HEK293T (cell line): Measurements from ENCODE around the gene ASS1.

Source experiments
- CTCF ChIA-PET: fragments of 350-600 bp; formaldehyde crosslinking; extraction: SDS; loops from one replicate; lab custom pipeline; 2021; ENCODE audit warnings: antibody characterized with exemption, inconsistent platforms; lab: Yijun Ruan, JAX
- POLR2A ChIA-PET: fragments of 350-600 bp; formaldehyde crosslinking; extraction: SDS; loops from one replicate; lab custom pipeline; 2020; ENCODE audit warnings: antibody characterized with exemption, inconsistent platforms; lab: Yijun Ruan, JAX
- DNase-seq: peaks from one replicate; pipeline ENCODE4 v3.0.0; 2012; ENCODE audit warnings: mixed read lengths; ENCODE audit errors: extremely low spot score
- ARNT ChIP-seq: fragments of 450-650 bp; IDR thresholded peaks from 2 replicates; pipeline ENCODE4 v1.6.1; 2017; ENCODE audit warnings: mild to moderate bottlenecking
- BHLHE40 ChIP-seq: fragments of 450-650 bp; IDR thresholded peaks from 2 replicates; pipeline ENCODE4 v1.6.1; 2016; ENCODE audit warnings: mild to moderate bottlenecking, moderate library complexity, borderline replicate concordance
- CTBP1 ChIP-seq: fragments of 450-650 bp; IDR thresholded peaks from 2 replicates; pipeline ENCODE4 v1.6.1; 2016; ENCODE audit warnings: borderline replicate concordance
- ELF4 ChIP-seq: fragments of 450-650 bp; IDR thresholded peaks from 2 replicates; pipeline ENCODE4 v1.6.1; 2017; ENCODE audit warnings: antibody characterized with exemption
- FOXA1 ChIP-seq: fragments of 450-650 bp; IDR thresholded peaks from 2 replicates; pipeline ENCODE4 v1.6.1; 2016; ENCODE audit warnings: mild to moderate bottlenecking
- FOXK2 ChIP-seq: fragments of 450-650 bp; IDR thresholded peaks from 2 replicates; pipeline ENCODE4 v1.6.1; 2016; ENCODE audit warnings: mild to moderate bottlenecking
- FOXM1 ChIP-seq: fragments of 450-650 bp; IDR thresholded peaks from 2 replicates; pipeline ENCODE4 v1.6.1; 2017; ENCODE audit warnings: mild to moderate bottlenecking, borderline replicate concordance
- HDGF ChIP-seq: fragments of 450-650 bp; IDR thresholded peaks from 2 replicates; pipeline ENCODE4 v1.6.1; 2017; ENCODE audit warnings: antibody characterized with exemption, borderline replicate concordance
- L3MBTL2 ChIP-seq: fragments of 450-650 bp; conservative IDR thresholded peaks from 2 replicates; pipeline ENCODE4 v1.6.1; 2016; ENCODE audit warnings: mild to moderate bottlenecking
- LEF1 ChIP-seq: fragments of 450-650 bp; IDR thresholded peaks from 2 replicates; pipeline ENCODE4 v1.6.1; 2017; ENCODE audit warnings: mild to moderate bottlenecking, borderline replicate concordance
- NFRKB ChIP-seq: fragments of 450-650 bp; IDR thresholded peaks from 2 replicates; pipeline ENCODE4 v1.6.1; 2016; ENCODE audit warnings: mild to moderate bottlenecking, moderate library complexity
- SP1 ChIP-seq: fragments of 450-650 bp; IDR thresholded peaks from 2 replicates; pipeline ENCODE4 v1.6.1; 2017
- SUZ12 ChIP-seq: fragments of 450-650 bp; IDR thresholded peaks from 2 replicates; pipeline ENCODE4 v1.6.1; 2016; ENCODE audit warnings: mild to moderate bottlenecking
- TARDBP ChIP-seq: fragments of 450-650 bp; IDR thresholded peaks from 2 replicates; pipeline ENCODE4 v1.6.1; 2016
- ZNF384 ChIP-seq: fragments of 450-650 bp; IDR thresholded peaks from 2 replicates; pipeline ENCODE4 v1.6.1; 2016
- TF ChIP-seq, protein P1 (sequence below): fragments of 450-650 bp; IDR thresholded peaks from 2 replicates; pipeline ENCODE4 v1.6.1; 2016

The ASS1 gene

DNA sequence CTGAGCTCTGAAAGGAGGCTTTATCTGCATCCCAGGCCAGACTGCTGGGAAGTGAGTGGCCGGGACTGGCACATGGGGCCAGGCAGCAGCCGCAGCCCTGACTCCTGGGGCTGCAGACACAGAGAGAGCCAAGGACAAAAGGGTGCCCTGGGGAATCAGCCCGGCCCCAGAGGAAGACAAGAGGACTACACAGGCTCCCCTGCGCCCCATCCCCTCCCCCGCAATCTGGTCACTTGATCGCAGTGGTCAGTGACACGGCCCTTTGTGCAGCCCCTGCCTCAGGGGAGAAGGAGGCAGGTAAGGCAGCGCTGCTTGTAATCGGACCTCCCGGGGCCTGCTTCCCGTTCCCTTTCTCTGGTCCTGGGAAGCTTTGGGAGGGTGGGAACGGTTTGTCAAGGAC lies 79.2 kb downstream of the ASS1 start:
- no peak for DNase-seq
- ChIA-PET CTCF (no interaction called here), POLR2A (no interaction called here)
- TF ChIP-seq FOXK2 (no peak), NFRKB (no peak)

DNA sequence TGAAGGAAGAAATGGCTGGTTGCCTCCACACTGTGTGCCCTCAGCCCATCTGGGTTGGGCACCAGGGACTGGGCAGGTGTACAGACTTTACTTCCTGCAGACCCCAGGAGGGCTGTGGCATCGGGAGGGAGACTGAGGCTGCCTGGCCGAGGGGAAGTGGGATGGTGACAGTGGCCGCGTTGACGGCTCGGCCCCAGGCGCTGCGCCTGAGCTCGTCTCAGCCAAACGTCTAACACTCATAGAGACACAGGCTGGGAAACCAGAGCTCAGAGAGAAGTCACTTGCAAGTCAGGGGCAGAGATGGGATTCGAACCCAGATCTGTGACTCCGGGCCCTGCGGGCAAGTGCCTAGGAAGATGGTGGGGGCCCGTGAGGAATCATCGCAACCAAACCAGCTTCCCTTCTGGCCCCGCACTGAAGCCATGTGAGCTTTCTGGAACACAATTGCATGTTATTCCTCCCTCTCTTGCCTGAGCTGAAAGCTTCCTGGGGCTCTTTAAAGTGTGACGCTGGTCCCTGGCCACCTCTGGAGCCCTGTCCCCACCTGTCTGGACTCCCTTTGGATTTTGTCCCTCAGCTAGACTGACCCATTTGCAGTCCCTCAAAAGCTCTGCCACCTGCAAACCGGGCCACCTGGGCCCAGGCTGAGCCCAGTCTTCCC lies 81.6 kb downstream of the ASS1 start:
- ChIA-PET CTCF (interaction anchor here (1.2 kb wide), 1 partner anchor 167 kb away, joined by 4 read pairs; no protein-coding TSS in a partner anchor), POLR2A (no interaction called here)
- no peak for DNase-seq
- TF ChIP-seq SP1 = no peak
- no peak for TF ChIP-seq FOXA1
- TF ChIP-seq LEF1 = no peak
- TF ChIP-seq, protein P1, sequence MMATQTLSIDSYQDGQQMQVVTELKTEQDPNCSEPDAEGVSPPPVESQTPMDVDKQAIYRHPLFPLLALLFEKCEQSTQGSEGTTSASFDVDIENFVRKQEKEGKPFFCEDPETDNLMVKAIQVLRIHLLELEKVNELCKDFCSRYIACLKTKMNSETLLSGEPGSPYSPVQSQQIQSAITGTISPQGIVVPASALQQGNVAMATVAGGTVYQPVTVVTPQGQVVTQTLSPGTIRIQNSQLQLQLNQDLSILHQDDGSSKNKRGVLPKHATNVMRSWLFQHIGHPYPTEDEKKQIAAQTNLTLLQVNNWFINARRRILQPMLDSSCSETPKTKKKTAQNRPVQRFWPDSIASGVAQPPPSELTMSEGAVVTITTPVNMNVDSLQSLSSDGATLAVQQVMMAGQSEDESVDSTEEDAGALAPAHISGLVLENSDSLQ = no peak
- TF ChIP-seq TARDBP = no peak
- no peak for TF ChIP-seq BHLHE40
- no peak for TF ChIP-seq FOXK2

DNA sequence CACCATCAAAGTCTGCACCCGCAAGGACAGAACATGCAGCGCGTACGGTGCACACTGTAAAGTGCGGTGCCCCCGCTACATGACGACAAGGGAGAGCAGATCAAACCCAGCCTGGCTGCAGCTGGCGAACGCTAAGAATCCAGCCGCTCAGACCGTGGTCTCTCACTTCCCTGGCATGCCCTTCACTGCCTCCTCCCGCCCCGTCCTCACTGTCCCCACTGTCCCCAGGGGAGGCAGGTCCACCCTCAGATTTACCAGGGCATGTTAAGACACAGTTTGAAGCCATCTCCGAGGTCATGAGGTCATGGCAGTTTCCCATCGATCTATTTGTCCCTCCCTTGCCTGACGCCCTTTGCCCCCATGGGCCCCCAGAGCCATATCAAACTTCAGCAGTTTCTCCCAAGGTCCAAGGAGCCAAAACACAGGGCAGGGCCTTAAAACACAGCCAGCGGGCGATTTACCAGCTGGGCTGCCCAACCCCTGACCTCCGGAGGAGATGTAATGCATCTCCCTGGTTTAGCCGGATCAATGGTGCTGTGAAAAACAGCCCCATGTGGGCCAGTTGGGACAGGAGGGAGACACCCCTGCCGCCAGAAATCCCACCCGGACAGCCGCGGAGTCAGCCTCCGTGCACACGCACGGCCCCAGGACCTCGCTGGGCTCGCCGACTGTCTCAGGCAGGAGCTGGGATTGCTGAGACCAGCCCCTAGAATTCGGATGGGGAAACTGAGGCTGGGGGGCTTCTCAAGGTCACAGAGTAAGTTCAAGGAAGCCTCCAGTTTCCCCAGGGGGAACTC lies 82.3 kb downstream of the ASS1 start:
- CTCF ChIA-PET = interaction anchor here (1.2 kb wide), 1 partner anchor 166 kb away, joined by 4 read pairs; no protein-coding TSS in a partner anchor
- TF ChIP-seq, protein P1 = no peak
- TF ChIP-seq ARNT = no peak
- TF ChIP-seq ZNF384 = no peak
- TF ChIP-seq FOXA1 = no peak
- TF ChIP-seq SUZ12 = no peak
- no peak for TF ChIP-seq HDGF
- no peak for TF ChIP-seq FOXK2
- no peak for TF ChIP-seq TARDBP
- TF ChIP-seq BHLHE40 = no peak
- TF ChIP-seq L3MBTL2 = no peak
- TF ChIP-seq NFRKB = no peak
- TF ChIP-seq LEF1 = no peak
- no peak for TF ChIP-seq ELF4
- TF ChIP-seq CTBP1 = no peak
- TF ChIP-seq FOXM1 = no peak
- TF ChIP-seq SP1 = no peak
- POLR2A ChIA-PET = no interaction called here
- DNase-seq = no peak

DNA sequence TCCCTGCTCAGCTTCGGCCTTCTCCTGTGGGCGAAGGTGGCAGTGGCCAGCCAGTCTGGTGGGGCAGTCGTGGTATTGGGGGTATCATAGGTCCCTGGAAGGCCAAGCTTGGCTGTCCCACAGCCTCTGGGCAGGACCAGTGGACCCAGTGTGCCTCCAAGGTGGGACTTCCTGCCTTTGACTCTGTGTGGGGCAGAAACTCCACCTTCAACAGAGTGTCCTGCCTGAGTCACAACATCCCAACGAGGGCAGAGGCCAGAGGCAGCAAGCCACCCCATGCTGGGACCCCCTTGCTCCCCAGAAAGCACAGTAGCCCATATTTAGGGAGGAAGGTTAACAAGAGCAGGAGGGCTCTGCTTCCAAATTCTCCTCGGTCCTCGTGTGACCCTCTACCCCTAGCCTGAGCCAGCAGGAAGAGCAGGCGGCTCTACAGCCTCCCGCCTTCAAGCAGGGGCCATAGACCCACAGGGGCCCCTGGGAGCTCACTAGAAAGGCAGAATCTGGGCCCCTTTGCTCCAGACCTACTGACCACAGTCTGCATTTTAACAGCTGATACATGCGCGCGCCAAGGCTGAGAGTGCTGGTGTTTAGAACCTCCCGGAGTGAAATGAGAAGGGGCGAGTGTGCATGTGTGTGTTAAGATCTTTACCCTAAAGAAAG lies 83.0 kb downstream of the ASS1 start:
- no peak for DNase-seq
- ChIA-PET POLR2A (no interaction called here), CTCF (no interaction called here)
- no peak for TF ChIP-seq LEF1
- no peak for TF ChIP-seq FOXM1
- no peak for TF ChIP-seq FOXA1
- no peak for TF ChIP-seq CTBP1

DNA sequence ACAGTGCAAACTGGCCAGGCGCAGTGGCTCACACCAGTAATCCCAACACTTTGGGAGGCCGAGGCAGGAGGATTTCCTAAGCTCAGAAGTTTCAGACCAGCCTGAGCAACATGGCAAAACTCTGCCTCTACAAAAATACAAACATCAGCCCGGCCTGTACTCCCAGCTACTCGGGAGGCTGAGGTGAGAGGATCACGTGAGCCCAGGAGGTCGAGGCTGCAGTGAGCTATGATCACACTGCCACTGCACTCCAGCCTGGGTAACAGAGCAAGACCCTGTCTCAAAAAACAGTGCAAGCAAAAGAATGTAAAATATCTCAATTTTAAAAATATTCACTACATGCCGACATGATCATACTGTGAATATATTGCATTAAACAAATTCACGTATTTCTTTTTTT lies 83.9 kb downstream of the ASS1 start:
- no peak for TF ChIP-seq SUZ12
- TF ChIP-seq NFRKB = no peak
- no peak for TF ChIP-seq FOXK2
- no peak for TF ChIP-seq ELF4
- TF ChIP-seq SP1 = no peak
- TF ChIP-seq ZNF384 = no peak
- no peak for TF ChIP-seq TARDBP
- TF ChIP-seq HDGF = no peak
- TF ChIP-seq CTBP1 = no peak
- TF ChIP-seq, protein P1 = no peak
- no peak for TF ChIP-seq ARNT
- TF ChIP-seq FOXM1 = no peak
- TF ChIP-seq FOXA1 = no peak
- no peak for TF ChIP-seq LEF1
- TF ChIP-seq L3MBTL2 = no peak
- no peak for TF ChIP-seq BHLHE40
- CTCF ChIA-PET = no interaction called here
- no peak for DNase-seq
- POLR2A ChIA-PET = no interaction called here

DNA sequence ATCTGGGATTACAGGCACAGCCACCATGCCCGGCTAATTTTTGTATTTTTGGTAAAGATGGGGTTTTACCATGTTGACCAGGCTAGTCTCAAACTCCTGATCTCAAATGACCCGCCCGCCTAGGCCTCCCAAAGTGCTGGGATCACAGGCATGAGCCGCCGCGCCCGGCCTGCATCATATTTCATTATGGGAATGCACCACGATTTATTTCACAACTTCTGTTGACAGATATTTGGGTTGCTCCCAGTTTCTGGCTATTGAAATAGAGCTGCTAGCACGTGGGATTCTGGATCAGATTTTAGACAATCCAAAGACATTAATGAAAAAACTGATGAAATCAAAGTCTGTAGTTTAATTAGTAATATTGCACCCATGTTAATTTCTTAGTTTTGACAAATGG lies 86.2 kb downstream of the ASS1 start:
- CTCF ChIA-PET = no interaction called here
- no peak for DNase-seq
- TF ChIP-seq TARDBP (no peak), BHLHE40 (no peak), NFRKB (no peak), FOXA1 (no peak), L3MBTL2 (no peak), ZNF384 (no peak), FOXK2 (no peak), HDGF (no peak), ARNT (no peak), CTBP1 (no peak), ELF4 (no peak), SP1 (no peak), SUZ12 (no peak), FOXM1 (no peak)
- TF ChIP-seq, protein P1 = no peak
- POLR2A ChIA-PET = no interaction called here
